Brain microvascular endothelial cell (primary cell): ENCODE results near the gene PAQR5.

Experiments
- DNase-seq: peaks from one replicate; pipeline ENCODE4 v3.0.0-alpha.2; 2020
- H3K27ac ChIP-seq: fragments of 250-450 bp; sonication (Bioruptor Pico); 2 replicates; pipeline ENCODE4 v1.5.1; 2020; ENCODE audit warnings: mild to moderate bottlenecking, moderate library complexity
- H3K27me3 ChIP-seq: fragments of 250-450 bp; sonication (Bioruptor Pico); replicated peaks from 2 replicates; pipeline ENCODE4 v1.5.1; 2020; ENCODE audit warnings: mild to moderate bottlenecking
- H3K36me3 ChIP-seq: fragments of 250-450 bp; sonication (Bioruptor Pico); replicated peaks from 2 replicates; pipeline ENCODE4 v1.5.1; 2020; ENCODE audit warnings: mild to moderate bottlenecking
- H3K4me3 ChIP-seq: 2 replicates; pipeline ENCODE4 v1.5.1; 2011; ENCODE audit warnings: low read depth, mild to moderate bottlenecking, control low read depth, low read length, moderate library complexity
- in situ Hi-C: cut with HindIII; loops from 2 replicates; pipeline ENCODE4 v1.10.0; 2017; ENCODE audit warnings: low sequenced_read_pairs, low pct_ligation_motif_present
- TF ChIP-seq, protein P1 (sequence below): IDR thresholded peaks from 2 replicates; pipeline ENCODE4 v1.5.1; 2011; ENCODE audit warnings: low read depth, mild to moderate bottlenecking, moderate library complexity, low read length, control low read depth, inconsistent platforms; ENCODE audit errors: missing control alignments

Gene PAQR5

DNA sequence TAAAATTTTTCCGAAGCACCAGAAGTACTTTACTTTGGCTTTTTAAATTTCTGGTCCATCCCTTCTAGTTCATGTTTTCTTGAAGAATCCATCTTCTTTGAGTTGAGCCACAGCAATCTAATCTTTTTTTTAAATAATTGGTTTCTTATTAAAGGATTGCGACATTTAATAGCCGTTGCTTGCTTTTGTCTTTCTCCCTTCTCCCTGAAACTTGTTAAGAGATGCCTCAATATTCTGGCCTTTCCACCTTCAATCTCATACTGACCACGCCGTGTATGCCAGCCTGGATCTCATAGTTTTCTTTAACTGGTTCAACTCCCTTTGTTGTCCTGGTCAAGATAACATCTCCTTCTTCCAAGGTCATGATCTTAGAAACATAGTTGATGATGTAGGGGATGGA, 135.5 kb downstream of the PAQR5 start:
- Histone ChIP-seq H3K27me3 (no peaks in the 10 kb centered on the region), H3K4me3 (no peak overlapping the region), H3K27ac (no peak overlapping the region), H3K36me3 (no peaks in the 10 kb centered on the region)
- DNase-seq, result no peak
- TF ChIP-seq, protein P1, sequence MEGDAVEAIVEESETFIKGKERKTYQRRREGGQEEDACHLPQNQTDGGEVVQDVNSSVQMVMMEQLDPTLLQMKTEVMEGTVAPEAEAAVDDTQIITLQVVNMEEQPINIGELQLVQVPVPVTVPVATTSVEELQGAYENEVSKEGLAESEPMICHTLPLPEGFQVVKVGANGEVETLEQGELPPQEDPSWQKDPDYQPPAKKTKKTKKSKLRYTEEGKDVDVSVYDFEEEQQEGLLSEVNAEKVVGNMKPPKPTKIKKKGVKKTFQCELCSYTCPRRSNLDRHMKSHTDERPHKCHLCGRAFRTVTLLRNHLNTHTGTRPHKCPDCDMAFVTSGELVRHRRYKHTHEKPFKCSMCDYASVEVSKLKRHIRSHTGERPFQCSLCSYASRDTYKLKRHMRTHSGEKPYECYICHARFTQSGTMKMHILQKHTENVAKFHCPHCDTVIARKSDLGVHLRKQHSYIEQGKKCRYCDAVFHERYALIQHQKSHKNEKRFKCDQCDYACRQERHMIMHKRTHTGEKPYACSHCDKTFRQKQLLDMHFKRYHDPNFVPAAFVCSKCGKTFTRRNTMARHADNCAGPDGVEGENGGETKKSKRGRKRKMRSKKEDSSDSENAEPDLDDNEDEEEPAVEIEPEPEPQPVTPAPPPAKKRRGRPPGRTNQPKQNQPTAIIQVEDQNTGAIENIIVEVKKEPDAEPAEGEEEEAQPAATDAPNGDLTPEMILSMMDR, result no peak
- in situ Hi-C loops, result no loop called here

DNA sequence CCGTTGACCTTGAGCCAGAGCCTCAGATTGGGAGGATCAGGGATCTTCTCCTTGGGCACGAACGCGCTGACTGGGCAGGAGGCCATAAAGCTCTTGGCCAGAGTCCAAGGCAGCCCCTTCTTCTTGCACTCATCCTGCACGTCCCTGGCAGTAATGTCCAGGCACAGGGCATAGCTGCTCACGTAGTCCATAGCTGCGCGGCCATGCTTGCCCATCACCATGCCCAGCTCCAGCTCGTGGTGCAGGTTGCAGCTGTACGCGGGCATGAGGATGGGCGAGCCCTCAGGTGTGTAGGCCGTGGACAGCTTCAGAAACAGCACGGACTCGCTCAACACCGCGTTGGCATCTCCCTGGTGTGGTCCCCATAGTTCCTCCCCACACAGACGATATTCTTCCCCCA, 136.0 kb downstream of the PAQR5 start:
- no peaks in the 10 kb centered on the region for H3K27me3 ChIP-seq
- in situ Hi-C loops, result no loop called here
- H3K36me3 ChIP-seq, result no peaks in the 10 kb centered on the region
- no peak overlapping the region for H3K27ac ChIP-seq
- DNase-seq, result no peak
- TF ChIP-seq, protein P1, result no peak
- H3K4me3 ChIP-seq, result no peak overlapping the region

DNA sequence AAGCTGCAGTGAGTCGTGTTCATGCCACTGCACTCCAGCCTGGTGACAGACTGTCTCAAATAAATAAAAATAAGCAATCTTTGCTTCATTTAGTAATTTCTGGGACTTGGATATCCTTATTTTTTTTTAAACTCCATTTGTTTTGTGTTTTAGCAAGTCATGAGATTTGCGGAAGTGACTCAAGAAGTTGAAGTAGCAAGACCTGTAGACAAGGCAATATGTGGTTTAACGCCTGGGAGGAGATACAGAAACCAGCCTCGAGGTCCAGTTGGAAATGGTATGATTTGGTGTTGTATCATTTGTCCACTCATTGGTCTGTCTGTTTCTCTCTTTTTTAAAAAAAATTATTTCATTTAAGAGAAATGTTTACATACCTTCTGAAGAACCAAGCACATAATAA, 137.3 kb downstream of the PAQR5 start:
- no peak overlapping the region for H3K27ac ChIP-seq
- in situ Hi-C loops, result no loop called here

DNA sequence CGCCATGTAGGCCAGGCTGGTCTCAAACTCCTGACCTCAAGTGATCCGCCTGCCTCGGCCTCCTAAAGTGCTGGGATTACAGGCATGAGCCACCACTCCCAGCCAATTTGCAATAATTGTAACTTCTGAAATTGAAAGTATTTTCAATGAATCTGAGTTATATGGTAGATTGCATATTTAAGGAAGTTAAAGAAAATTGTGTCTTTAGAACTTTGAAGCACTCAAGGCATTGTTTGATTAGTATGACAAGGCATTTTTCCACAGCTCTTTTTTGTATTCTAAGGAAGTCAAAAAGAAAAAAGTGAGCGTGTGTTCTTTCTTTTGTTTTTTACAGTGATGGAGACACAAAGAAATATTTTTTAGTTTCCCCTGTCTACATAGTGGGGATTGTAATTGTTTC, 138.2 kb downstream of the PAQR5 start:
- H3K27ac ChIP-seq, result no peak overlapping the region
- no peak for DNase-seq
- TF ChIP-seq, protein P1, result no peak
- no peak overlapping the region for H3K4me3 ChIP-seq
- in situ Hi-C loops, result no loop called here
- no peaks in the 10 kb centered on the region for H3K27me3 ChIP-seq
- no peaks in the 10 kb centered on the region for H3K36me3 ChIP-seq

More for the DNA sequence above, 137.3 kb downstream of the PAQR5 start:
- Histone ChIP-seq H3K36me3 (no peaks in the 10 kb centered on the region), H3K4me3 (no peak overlapping the region), H3K27me3 (no peaks in the 10 kb centered on the region)
- no peak for DNase-seq
- TF ChIP-seq, protein P1, result no peak

DNA sequence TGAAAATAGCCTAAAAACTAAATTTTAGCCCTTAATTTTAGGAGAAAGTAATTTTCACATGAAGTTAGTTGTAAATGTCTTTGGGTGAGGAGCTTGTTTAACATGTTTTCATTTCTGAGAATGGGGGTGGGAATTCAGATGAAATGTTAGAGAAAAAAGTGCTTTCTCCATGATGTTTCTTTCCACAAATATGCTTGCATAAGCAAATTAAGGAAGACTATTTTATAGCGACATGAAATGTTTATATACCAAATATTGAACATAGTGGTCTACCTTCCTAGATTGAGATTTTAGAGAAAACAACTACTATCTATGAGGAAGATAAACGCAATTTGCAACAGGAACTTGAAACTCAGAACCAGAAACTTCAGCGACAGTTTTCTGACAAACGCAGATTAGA, 140.9 kb downstream of the PAQR5 start:
- Histone ChIP-seq H3K27ac (no peak overlapping the region), H3K36me3 (no peaks in the 10 kb centered on the region), H3K27me3 (no peaks in the 10 kb centered on the region), H3K4me3 (no peak overlapping the region)
- in situ Hi-C loops, result no loop called here
- TF ChIP-seq, protein P1, result no peak
- no peak for DNase-seq

DNA sequence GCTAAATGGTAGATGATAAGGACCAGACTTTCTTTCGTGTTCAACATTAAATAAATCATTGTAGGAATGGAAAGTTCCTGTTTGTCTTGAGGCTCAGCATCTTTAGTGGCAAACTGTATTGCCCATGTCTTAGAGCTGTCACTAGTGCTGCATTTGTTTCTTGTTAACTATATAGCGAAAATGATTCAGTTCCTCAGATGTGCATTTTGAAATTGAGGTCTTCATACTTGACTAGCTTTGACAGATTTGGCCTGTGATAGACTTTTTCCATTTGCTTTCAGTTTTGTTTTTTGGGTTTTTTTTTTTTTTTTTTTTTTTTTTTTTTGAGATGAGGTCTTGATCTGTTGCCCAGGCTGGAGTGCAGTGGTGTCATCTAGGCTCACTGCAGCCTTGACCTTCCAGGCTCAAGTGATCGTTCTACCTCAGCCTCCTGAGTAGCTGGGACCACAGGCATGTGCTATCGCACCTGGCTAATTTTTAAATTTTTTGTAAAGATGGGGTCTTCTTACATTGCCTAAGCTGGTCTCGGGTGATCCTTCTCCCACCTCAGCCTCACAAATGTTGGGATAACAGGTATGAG, 144.4 kb downstream of the PAQR5 start:
- Histone ChIP-seq H3K27me3 (no peaks in the 10 kb centered on the region), H3K27ac (no peak overlapping the region), H3K4me3 (no peak overlapping the region), H3K36me3 (peaks cover 7% of the 10 kb centered on the region)
- in situ Hi-C loops, result no loop called here
- TF ChIP-seq, protein P1, result no peak
- no peak for DNase-seq
